ENCODE results near the gene MYO7B.

The MYO7B gene

GRCh38 chr2:127634066-127634617, 98.7 kb downstream of the MYO7B start:
- Histone ChIP-seq H3K4me3 (replicated peaks; ENCODE audit: insufficient read depth, low read length) (no peak overlapping the region), H3K27ac (replicated peaks) (no peak overlapping the region), H3K27me3 (ENCODE audit: insufficient read depth, poor library complexity, severe bottlenecking) (no peaks in the 10 kb centered on the region)
- DNase-seq (ENCODE audit: low read depth in 1 of 2, low spot score in 1 of 2), result peak in 1 of 2 experiments; percentile 18
- peak; percentile 70; the same call in 1 of the 2 replicates for TF ChIP-seq POLR2AphosphoS5 (IDR thresholded peaks at IDR 0.05; ENCODE audit: low read depth)
- no peak for TF ChIP-seq GABPA (IDR thresholded peaks at IDR 0.05; ENCODE audit: low read depth)
- no peak for TF ChIP-seq CTCF (IDR thresholded peaks at IDR 0.05; ENCODE audit: insufficient read depth, low read length)
- no peak for TF ChIP-seq SPI1 (IDR thresholded peaks at IDR 0.05; ENCODE audit: borderline replicate concordance, low read depth)
- peak; percentile 22 for TF ChIP-seq REST (IDR thresholded peaks at IDR 0.05; ENCODE audit: insufficient replicate concordance, low read depth)

- Histone ChIP-seq H3K27me3 (ENCODE audit: insufficient read depth, poor library complexity, severe bottlenecking) (no peaks in the 10 kb centered on the region), H3K4me3 (replicated peaks; ENCODE audit: insufficient read depth, low read length) (no peak overlapping the region), H3K27ac (replicated peaks) (no peak overlapping the region)
- no peak for DNase-seq (ENCODE audit: low read depth in 1 of 2, low spot score in 1 of 2)
- no peak for TF ChIP-seq SPI1 (IDR thresholded peaks at IDR 0.05; ENCODE audit: borderline replicate concordance, low read depth)
- no peak for TF ChIP-seq GABPA (IDR thresholded peaks at IDR 0.05; ENCODE audit: low read depth)
- no peak for TF ChIP-seq POLR2AphosphoS5 (IDR thresholded peaks at IDR 0.05; ENCODE audit: low read depth)
- TF ChIP-seq CTCF (IDR thresholded peaks at IDR 0.05; ENCODE audit: insufficient read depth, low read length), result no peak
- TF ChIP-seq REST (IDR thresholded peaks at IDR 0.05; ENCODE audit: insufficient replicate concordance, low read depth), result no peak
Observed at GRCh38 chr2:127634626-127635379, 99.3 kb downstream of the MYO7B start.

GRCh38 chr2:127635380-127636237, 100.1 kb downstream of the MYO7B start:
- Histone ChIP-seq H3K27ac (replicated peaks) (no peak overlapping the region), H3K4me3 (replicated peaks; ENCODE audit: insufficient read depth, low read length) (no peak overlapping the region), H3K27me3 (ENCODE audit: insufficient read depth, poor library complexity, severe bottlenecking) (no peaks in the 10 kb centered on the region)
- TF ChIP-seq REST (IDR thresholded peaks at IDR 0.05; ENCODE audit: insufficient replicate concordance, low read depth) (no peak), CTCF (IDR thresholded peaks at IDR 0.05; ENCODE audit: insufficient read depth, low read length) (no peak), POLR2AphosphoS5 (IDR thresholded peaks at IDR 0.05; ENCODE audit: low read depth) (no peak), GABPA (IDR thresholded peaks at IDR 0.05; ENCODE audit: low read depth) (no peak), SPI1 (IDR thresholded peaks at IDR 0.05; ENCODE audit: borderline replicate concordance, low read depth) (no peak)
- DNase-seq (ENCODE audit: low read depth in 1 of 2, low spot score in 1 of 2), result no peak
